ES-I3 (cell line): Measurements from ENCODE around the gene FOXG1.

ENCODE experiments used
- H3K36me3 ChIP-seq: 2 replicates; pipeline ENCODE4 v1.6.1; 2013; ENCODE audit warnings: mild to moderate bottlenecking, low read length, control low read depth, moderate library complexity; ENCODE audit not compliant: insufficient read depth
- H3K4me1 ChIP-seq: 2 replicates; pipeline ENCODE4 v1.6.1; 2013; ENCODE audit warnings: mild to moderate bottlenecking, control low read depth, low read length; ENCODE audit not compliant: insufficient read depth
- H3K9ac ChIP-seq: 2 replicates; pipeline ENCODE4 v1.6.1; 2013; ENCODE audit warnings: low read depth, mild to moderate bottlenecking, low read length, moderate library complexity
- H3K9me3 ChIP-seq: 2 replicates; pipeline ENCODE4 v1.6.1; 2013; ENCODE audit warnings: mild to moderate bottlenecking, low read length, moderate library complexity; ENCODE audit not compliant: control insufficient read depth, insufficient read depth

FOXG1 gene

GRCh38 chr14:28778138-28779117 lies 11.8 kb downstream of the FOXG1 start:
- Histone ChIP-seq H3K9me3 (no peaks in the 10 kb centered on the region), H3K4me1 (peaks cover 5% of the 10 kb centered on the region)

GRCh38 chr14:28779456-28779855 lies 12.9 kb downstream of the FOXG1 start:
- no peak overlapping the region for H3K9ac ChIP-seq
- no peaks in the 10 kb centered on the region for H3K9me3 ChIP-seq
- peaks cover 15% of the 10 kb centered on the region for H3K4me1 ChIP-seq
- no peaks in the 10 kb centered on the region for H3K36me3 ChIP-seq

More at GRCh38 chr14:28778138-28779117, 11.8 kb downstream of the FOXG1 start:
- no peak overlapping the region; the same call in 1 of the 2 replicates for H3K9ac ChIP-seq
- no peaks in the 10 kb centered on the region for H3K36me3 ChIP-seq

- Histone ChIP-seq H3K36me3 (no peaks in the 10 kb centered on the region), H3K4me1 (peaks cover 17% of the 10 kb centered on the region), H3K9ac (no peak overlapping the region), H3K9me3 (no peaks in the 10 kb centered on the region; the same call in 1 of the 2 replicates)
These were observed 14.5 kb downstream of the FOXG1 start for GRCh38 chr14:28780843-28781820.

GRCh38 chr14:28782301-28782700 lies 15.7 kb downstream of the FOXG1 start:
- H3K9ac ChIP-seq, result no peak overlapping the region
- no peaks in the 10 kb centered on the region for H3K36me3 ChIP-seq
- H3K4me1 ChIP-seq, result peaks cover 17% of the 10 kb centered on the region
- no peaks in the 10 kb centered on the region; the same call in 1 of the 2 replicates for H3K9me3 ChIP-seq

GRCh38 chr14:28783664-28784063 lies 17.1 kb downstream of the FOXG1 start:
- H3K9me3 ChIP-seq, result no peaks in the 10 kb centered on the region; the same call in 1 of the 2 replicates
- H3K9ac ChIP-seq, result no peak overlapping the region

GRCh38 chr14:28784096-28785048 lies 17.8 kb downstream of the FOXG1 start:
- peak overlapping the region; percentile 65 for H3K9ac ChIP-seq
- H3K9me3 ChIP-seq, result no peaks in the 10 kb centered on the region; the same call in 1 of the 2 replicates
- H3K36me3 ChIP-seq, result no peaks in the 10 kb centered on the region
- peaks cover 17% of the 10 kb centered on the region for H3K4me1 ChIP-seq

More at GRCh38 chr14:28783664-28784063, 17.1 kb downstream of the FOXG1 start:
- Histone ChIP-seq H3K36me3 (no peaks in the 10 kb centered on the region), H3K4me1 (peaks cover 17% of the 10 kb centered on the region)

- H3K9me3 ChIP-seq, result no peaks in the 10 kb centered on the region; the same call in 1 of the 2 replicates
- H3K9ac ChIP-seq, result peak overlapping the region; percentile 65
- H3K4me1 ChIP-seq, result peaks cover 17% of the 10 kb centered on the region
- H3K36me3 ChIP-seq, result no peaks in the 10 kb centered on the region
These were observed 18.7 kb downstream of the FOXG1 start for GRCh38 chr14:28785096-28785952.

- Histone ChIP-seq H3K36me3 (no peaks in the 10 kb centered on the region), H3K9me3 (no peaks in the 10 kb centered on the region)
These were observed 40.9 kb downstream of the FOXG1 start for GRCh38 chr14:28807518-28807917.

GRCh38 chr14:28813810-28814209 lies 47.2 kb downstream of the FOXG1 start:
- H3K9ac ChIP-seq, result no peak overlapping the region
- no peaks in the 10 kb centered on the region for H3K9me3 ChIP-seq
- no peaks in the 10 kb centered on the region for H3K36me3 ChIP-seq
- H3K4me1 ChIP-seq, result no peaks in the 10 kb centered on the region

More at GRCh38 chr14:28807518-28807917, 40.9 kb downstream of the FOXG1 start:
- Histone ChIP-seq H3K9ac (no peak overlapping the region), H3K4me1 (no peaks in the 10 kb centered on the region)
